Suppressor macrophage treated with lipopolysaccharide for 1 hour (primary cell): ENCODE results near the gene PPARD.
A peak's percentile ranks its signal among the peaks of the same experiment; 100 is the strongest.
"Not testable (repeated sequence)": the region's sequence is repeated elsewhere in the genome, so short reads cannot be mapped to it uniquely, and the experiment has no call there.

Experiments
- DNase-seq, 3 donors: peaks; one replicate each; pipeline ENCODE4 v3.0.0-alpha.2; 2020 to 2022

PPARD gene

GRCh38 chr6:35385457-35386202 lies 43.3 kb downstream of the PPARD start:
- no peak for DNase-seq

- no peak for DNase-seq
Observed at GRCh38 chr6:35386989-35387388, 44.6 kb downstream of the PPARD start.

DNA sequence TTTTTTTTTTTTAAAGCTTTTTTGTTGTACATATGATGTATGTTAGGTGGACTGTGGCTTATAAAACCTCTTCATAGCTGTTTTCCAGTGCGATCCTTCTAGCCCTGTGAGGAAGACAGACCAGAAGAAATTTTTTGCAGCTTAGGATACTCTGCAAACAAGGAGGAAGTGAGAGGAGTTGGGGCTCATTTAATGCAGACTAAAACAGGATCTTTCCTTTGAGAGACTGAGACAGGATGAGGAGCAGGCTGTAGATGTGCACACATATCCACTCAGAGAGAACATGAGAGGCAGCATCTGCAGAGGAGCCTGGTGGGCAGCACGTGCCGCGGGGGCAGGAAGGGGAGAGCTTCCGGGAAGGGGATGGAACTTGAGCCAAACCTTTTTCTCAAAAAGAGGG lies 45.7 kb downstream of the PPARD start:
- DNase-seq: peak in 2 of 3 donors; percentile 10 to 21

DNA sequence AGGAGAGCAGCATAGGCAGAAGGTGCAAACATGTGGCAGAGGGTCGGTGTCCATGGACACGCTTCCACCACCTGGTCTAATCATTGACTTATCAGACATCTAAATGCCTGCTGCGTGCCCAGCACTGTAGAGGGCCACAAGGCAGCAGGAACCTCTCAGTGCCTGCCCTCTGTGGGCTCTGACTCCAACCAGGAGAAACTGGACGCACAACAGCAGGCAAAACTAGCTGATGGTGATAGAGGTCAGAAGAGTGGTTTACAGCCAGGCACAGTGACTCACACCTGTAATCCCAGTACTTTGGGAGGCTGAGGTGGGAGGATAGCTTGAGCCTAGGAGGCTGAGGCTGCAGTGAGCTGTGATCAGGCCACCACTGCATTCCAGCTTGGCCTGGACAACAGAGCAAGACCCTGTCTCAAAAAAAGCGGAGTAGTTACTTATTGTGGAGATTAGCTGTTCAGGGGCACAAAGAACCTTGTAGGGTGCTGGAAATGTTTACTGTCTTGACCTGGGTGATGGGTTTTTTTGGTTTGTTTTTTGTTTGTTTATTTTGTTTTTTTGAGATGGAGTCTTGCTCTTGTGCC lies 46.5 kb downstream of the PPARD start:
- no peak for DNase-seq

DNA sequence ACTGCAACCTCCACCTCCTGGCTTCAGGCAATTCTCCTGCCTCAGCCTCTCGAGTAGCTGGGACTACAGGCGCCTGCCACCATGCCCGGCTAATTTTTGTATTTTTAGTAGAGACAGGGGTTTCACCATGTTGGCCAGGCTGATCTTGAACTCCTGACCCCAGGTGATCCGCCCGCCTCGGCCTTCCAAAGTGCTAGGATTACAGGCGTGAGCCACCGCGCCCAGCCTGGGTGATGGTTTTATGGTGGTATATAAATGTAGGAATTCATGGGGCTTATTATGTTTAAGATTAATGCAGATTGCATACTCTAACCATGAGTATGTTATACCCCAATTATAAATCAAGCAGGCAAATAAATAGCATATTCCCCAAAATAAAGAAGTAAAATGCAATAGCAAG lies 47.0 kb downstream of the PPARD start:
- not testable (repeated sequence) for DNase-seq

GRCh38 chr6:35391240-35391968 lies 49.0 kb downstream of the PPARD start:
- DNase-seq: no peak

DNA sequence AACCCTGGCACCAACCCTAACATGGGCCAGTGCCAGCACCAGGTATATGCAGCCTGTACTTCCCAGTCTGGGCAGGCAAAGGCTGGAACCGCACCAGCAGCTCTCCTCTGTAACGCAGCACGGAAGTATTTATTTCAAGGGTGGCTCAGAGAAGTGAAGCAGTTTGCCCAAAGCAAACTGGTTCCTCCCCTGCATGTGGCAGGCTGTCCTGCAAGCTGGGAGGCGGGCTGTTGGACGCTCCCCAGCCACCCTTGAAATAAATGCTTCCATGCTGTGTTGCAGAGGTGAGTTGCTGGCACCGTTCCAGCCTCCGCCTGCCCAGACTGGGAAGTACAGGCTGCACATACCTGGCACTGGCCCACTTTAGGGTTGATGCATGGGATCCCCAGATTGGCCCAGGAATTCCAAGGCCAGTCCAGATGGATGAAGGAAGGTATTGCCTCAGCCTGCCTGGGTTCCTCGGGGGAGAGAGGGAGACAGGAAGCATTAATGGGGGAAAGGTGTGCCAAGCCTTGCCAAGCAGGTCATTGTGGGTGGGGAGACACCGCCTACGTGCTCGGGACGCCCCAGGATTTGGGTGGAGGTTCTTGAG lies 49.8 kb downstream of the PPARD start:
- no peak for DNase-seq

- DNase-seq: no peak
Observed at GRCh38 chr6:35392773-35393672, 50.7 kb downstream of the PPARD start.

GRCh38 chr6:35396991-35397390 lies 54.6 kb downstream of the PPARD start:
- peak in 1 of 3 donors; percentile 15 for DNase-seq

- DNase-seq: no peak
Observed at GRCh38 chr6:35397806-35398418, 55.6 kb downstream of the PPARD start.

- no peak for DNase-seq
Observed at GRCh38 chr6:35398526-35398925, 56.2 kb downstream of the PPARD start.

DNA sequence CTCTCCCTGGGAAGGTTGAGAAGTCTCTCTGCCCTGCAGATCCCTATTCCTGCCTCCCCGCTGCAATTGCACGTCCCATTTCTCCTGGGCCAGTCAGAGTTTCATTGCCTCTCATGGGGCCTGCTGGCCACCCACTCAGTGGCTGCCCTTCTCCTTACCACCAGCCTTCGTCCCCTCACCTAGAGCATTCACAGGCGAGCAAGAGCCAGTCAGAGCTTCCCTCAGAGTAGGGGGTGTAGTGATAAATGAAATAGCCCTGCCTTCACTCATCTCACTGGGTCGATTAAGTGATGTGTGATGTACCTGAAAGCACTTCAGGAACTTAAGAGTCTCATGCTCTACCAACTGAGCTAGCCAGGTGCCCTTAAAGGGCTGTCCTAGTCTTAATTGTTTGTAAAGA lies 57.8 kb downstream of the PPARD start:
- no peak for DNase-seq

GRCh38 chr6:35400901-35401311 lies 58.5 kb downstream of the PPARD start:
- no peak for DNase-seq

DNA sequence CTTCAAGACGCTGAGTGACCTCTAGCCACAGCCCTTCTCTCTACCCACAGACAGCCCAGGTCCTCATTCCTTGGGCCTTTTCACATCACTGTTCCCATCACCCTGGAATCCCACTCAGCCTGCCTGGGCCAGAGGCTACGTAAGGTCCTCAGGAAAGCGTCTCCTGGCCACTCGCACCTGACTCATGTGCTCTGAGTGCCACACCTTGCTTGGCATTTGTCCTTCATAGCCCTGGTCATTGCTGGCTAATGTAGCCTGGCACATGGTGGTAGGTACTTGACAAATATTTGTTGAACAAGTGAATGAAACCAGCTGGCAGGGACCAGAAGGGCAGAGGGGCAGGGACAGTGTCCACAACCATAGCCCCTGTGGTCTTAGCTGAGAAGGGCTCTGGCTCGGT lies 59.2 kb downstream of the PPARD start:
- no peak for DNase-seq

DNA sequence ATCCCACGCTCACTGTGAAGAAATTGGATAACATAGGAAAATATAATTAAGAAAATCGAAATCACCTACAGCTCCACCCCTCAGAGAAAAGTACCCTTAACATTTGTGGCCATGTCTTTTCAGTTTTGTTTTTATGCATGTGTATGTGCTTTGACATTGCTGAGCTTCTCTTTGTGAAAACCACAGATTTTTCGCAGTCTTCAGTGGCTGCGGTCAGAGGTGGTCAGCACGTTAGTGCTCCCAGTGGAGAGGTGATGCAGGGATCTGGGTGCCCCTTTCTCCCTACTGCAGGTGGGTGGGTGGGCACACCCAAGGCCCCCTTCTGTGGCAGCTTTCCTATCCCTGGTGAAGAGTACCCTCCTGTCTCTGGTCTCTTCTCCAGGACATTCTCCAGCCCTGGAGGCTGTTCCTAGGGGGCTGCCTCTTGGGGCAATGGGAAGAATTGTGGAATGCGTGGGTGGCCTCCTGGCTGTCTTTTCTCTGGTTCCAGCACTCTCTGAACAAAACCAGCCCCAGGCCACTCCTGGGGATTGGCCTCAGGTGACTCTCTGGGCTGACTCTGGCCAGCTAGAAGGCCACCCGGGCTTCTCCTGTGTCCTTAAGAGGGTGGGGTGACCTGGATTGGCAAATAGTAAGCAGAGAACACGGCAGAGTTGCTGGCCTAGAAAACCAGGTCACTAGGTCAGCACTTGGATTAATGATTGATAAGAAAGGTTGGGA lies 59.9 kb downstream of the PPARD start:
- DNase-seq: no peak

DNA sequence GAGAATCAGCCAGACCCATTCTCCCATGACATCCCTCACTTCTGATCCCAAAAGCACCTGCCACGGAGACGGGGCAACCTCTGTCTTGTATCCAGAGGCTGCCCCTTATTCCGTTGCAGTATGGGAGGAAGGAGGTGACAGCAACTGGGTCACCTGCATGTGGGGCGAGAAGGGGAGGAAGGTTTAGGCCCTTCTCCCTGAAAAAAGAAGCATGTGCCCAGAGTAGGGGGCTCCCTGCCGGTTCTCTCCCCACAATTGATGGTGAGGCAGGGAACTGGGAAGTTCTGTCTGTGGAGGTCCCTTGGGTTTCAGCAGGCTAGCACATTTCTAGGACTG lies 60.5 kb downstream of the PPARD start:
- no peak for DNase-seq

DNA sequence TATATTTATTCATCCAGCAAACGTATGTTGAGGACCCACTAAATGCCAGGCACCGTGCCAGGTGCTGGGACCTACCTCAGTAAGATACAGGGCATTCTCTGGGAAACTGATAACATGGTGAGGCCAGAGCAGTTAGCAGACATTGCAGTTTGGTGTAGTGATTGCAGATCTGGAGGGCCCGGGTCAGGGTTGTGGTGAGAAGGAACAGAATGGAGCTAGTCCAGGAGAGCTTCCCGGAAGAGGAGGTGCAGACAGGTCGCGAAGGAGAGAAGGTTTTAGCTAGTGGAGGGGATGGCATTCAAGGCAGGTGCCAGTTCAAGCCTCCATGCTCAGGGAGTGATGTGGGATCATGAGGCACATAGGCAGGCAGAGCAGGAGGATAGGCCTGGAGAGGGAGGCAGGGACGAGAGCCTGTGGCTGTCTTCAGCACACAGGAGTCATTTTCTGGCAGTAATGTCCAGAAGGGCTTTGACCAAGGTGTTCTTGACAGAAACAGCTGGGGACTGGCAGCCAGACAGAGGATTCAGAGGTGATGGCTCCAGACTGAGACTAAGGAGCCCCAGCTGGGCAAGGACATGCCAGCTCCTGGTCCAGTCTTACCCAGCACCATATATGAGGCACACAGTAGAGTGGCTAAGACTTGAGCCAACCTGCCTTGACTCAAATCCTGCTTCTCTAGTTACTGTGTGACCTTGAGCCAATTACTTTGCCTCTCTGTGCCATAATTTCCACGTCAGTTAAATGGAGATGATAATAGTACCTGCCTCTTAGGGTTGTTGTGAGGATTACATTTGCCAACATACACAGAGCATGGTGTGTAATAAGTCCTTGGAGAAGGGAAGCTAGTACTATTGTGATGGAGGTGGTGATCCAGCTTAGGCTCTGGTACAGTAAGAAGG lies 61.4 kb downstream of the PPARD start:
- DNase-seq: no peak

DNA sequence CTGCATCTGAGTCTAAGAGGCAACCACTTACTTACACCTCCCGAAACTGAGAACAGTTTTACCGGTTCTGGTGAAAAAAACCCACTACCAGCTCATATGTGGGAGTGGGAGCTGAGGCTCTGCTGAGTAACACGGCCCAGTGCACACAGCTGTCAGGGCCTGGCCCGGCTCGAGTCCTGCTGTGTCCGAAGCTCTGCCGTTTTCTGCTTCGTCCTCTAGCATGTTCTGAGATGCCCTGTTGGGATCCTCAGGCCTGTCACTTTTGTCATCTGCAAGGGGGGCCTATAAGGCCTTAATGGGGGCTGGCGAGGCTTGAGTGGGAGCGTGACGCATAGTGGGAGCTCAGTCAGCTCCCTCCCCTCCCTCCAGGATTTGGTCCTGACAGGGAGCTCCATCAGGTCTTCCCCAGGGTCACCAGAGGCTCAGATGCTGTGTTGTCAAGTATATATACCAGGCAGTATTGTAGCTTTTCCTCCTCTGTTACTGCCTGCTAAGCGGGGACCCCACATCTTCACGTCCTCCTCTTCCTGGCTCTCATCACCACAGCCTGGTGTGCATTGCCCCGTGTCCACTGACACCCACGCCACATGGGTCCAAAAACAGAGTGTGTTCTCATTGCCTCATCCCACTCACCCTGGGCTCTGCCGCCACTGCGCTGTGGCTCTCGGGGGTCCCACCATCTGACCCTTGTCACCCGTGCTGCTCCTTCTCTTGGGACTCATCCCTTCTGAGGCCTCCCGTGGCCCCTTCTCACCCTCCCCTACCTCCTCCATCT lies 64.5 kb downstream of the PPARD start:
- no peak for DNase-seq

DNA sequence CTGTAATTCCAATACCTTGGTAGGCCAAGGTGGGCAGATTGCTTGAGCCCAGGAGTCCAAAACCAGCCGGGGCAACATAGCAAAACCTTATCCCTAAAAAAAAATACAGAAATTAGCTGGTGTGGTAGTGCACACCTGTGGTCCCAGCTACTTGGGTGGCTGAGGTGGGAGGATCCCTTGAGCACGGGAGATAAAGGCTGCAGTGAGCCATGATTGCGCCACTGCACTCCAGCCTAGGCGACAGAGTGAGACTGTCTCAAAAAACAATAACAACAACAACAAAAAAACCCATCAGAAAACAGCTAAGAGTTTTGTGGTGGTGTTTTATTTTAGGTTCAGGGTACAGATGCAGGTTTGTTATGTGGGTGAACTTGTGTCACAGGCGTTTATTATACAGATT lies 66.9 kb downstream of the PPARD start:
- DNase-seq: no peak

DNA sequence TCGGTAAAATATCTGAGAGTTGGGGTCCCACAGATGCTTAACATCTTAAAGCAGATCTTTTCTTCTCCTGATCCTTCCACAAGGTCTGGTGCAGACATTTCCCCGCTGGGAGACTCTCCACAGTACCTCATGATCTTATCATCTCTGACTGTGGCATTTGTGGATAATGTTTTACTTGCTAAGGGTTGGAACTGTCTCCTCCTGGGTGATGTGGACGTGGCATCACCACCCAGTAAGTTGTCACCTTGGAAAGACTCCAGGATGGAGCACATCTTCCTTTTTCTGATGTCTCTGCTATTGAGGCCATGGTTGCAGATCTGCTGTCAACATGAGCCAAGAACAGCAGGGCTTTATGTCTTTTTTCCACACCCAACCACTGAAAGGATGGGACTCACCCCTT lies 67.8 kb downstream of the PPARD start:
- DNase-seq: no peak
